GM19463 (cell line): ENCODE results near the gene SLFN14.
"Not testable (repeated sequence)": the region's sequence is repeated elsewhere in the genome, so short reads cannot be mapped to it uniquely, and the experiment has no call there.

Experiments used
- ATAC-seq: cut with Tn5 transposase; IDR thresholded peaks from one replicate; pipeline ENCODE4 v1.9.1; 2021; ENCODE audit warnings: mild to moderate bottlenecking, moderate library complexity; ENCODE audit not compliant: unreplicated experiment

SLFN14 gene

GRCh38 chr17:35560703-35561102 lies at the start of gene SLFN14:
Gene SLFN14 (minus strand): TSS chr17:35560819. CDS start chr17:35558062, 2,757 bp downstream.
- no peak for ATAC-seq

DNA sequence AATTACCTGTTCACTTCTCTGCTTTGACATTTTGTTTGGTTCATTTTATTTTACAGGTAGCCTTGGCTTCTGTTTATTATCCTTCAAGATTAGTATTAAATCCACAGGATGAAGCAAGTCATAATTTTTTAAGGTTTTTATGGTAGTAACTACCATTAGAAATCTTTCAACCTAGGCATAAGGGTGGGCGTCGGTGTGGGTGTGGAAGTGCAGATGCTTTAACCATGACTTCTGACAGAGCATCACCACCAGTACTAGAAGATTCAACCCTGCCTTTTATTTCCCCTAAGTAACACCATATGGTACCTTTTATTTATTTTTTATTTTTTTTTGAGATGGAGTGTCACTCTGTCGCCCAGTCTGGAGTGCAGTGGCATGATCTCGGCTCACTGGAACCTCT lies 49.2 kb upstream of the SLFN14 start:
- no peak for ATAC-seq

DNA sequence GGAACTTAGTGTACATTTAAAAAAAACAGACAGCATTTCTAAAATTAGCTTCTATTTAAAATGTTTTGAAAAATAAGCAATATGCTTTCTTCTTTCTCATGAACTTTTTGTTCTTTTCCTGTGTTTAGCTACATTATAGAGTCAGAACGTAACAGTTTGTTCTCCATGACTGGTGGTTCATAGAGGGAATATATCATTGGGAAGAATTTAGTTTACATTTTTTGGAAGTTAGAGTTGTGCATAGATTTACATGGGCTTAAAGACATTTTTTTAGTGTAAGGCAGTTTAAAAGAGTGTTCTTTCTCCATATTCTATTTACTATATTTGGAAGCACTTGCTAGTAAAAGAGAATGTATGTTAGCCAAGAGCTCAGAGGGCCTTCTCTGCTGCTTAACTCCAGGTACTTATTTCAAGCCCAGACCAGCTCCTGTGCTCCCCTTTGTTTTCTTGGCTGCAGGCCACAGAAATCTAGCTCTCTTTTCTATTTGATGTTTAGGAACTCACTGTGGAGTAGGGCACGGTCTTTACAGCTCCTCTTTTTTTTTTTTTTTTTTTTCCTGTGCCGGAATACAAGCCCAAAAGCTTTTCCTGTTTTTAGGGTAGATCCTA lies 46.7 kb upstream of the SLFN14 start:
- no peak for ATAC-seq

- no peak for ATAC-seq
Measured at GRCh38 chr17:35605678-35606077, 45.1 kb upstream of the SLFN14 start.

DNA sequence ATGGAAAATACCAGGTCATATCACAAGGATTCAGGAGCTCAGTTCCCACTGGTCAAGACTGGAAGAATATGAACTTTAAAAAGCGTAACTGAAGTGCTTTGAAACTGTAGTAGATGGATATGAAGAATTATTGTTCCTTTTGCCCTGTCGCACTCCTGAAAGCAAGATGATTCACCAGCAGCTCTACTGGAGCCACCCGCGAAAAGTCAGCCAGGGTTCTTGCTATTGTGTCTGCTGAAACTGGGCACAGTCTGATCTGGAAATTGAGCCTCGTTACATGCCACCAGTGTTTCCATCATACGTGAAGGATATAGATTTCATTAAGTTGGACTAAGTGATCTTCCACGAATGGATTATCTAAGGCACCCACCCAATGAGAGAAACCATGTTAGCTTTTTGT lies 43.1 kb upstream of the SLFN14 start:
- no peak for ATAC-seq

GRCh38 chr17:35597604-35598003 lies 37.0 kb upstream of the SLFN14 start:
- ATAC-seq = no peak

DNA sequence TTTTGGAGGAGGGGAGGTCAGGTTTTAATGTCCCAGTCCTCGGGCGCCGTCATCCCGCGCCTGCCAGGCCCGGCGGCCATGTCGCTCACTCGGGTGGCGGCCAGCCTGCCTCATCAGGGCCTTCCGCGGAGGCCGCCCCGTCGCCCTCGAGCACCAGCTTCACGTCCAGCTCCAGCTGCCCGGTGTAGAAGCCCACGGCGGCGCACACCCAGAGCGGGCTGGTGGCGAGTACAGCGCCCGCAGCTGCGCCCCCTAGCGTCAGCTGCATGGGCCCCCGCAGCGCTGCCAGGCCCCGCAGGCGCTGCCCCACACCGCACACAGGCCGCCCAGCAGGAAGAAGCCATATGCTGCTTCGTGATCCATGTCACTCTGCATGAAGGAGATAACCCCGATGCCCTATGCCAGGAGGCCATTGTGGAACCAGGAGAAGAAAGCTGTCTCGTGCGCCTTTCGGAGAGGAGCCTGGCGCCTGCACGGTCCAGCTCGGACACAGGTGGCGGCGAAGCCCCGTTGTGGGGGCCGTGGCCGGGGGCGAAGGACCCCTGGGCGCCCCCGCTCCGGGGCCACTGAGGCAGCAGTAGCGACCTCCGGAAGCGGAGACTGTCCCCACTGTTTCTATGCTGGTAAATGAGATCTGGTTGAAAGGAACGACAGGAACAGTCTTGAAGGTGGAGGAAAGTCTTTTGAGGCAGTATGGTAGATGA lies 36.1 kb upstream of the SLFN14 start:
- no peak for ATAC-seq

DNA sequence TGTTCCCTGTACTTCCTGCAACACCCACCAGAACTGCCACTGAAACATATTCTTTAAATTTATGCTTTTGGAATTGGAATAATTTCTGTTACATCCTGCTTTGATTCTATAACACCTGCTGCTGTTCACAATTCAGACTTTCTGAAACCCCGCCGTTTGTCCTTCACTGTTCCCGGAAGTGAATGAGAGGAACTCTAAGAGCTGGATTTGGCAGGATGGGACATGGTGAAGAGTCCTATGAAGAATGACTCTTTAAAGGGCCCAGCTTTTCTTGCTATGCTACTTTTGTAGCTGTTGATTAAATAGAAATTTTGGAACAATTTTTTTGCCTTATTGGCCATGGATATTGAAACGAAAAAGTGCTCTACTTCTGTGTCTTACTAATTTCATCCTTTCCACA lies 35.5 kb upstream of the SLFN14 start:
- no peak for ATAC-seq

DNA sequence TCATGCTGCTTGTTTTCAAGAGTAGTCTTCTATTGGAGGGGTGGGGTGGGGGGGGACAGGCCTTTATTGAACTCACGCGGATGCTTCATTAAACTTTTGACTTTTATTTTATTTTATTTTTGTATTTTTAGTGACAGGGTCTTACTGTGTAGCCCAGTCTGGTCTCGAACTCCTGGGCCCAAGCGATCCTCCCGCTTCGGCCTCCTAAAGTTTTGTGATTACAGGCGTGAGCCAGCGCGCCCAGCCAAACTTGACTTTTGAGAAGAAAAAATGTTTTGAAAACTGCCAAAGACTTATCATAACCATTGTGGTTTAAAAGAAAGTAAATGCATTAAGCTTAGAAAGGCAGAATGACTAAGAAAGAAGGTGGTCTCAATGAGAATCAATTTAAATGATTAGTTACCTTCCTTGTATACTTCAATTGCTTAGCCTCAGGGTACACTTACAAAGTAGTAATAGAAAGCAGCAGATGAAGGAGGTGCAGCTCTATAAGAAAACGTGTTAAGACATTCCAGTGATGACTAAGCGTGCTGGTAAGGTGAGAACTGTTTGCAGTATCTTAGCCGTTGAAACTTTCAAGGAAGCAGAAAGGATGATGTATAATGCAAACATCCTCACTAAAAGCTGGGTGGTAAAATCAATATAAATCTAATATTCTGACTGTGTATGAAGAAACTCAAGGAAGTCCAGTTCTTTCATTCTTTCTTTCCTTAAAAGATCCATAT lies 27.7 kb upstream of the SLFN14 start:
- ATAC-seq = no peak

DNA sequence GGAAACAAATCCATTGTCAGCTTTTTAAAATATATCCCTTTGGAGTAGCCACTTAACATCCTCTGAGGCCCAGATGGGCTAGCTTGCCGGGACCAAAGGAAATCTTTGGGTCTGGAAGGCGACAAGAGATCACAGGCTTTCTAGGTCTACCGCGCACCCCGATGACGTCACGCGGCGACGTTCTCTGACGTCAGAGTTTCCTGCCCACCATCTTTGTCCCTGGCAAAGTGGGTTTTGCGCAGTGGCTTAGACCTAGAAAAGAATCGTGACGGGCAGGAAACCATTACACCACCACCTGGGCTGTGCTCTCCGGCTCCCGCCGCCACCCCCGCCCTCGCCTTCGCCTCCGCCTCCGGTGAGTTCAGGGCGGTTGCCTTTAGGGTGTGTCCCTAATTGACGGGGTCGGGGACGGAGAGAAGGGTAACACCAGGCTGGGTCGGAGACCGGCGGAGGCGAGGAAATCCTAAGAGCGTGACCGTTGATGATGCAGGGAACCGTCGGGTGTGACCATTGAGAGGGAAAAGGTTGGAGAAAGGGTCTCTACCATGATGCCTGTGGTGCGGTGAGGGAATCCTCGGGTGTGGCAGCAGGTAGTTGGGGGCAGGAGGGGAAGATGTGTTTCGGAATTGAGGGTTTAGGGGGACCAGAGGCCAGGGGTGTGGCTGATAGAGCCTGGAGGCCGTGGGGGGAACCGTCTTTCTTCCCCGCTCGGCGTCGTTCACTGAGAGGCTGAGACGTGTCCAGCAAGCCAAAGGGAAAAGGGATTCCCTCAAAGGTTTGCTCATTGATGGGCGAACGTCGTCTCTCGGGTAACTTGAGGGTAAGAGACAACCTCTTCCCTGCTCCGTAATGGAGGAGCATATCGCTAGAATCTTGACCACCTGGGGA lies 26.7 kb upstream of the SLFN14 start, which contains the start of gene AP2B1:
TSS of gene AP2B1 (plus strand) at position 249 of the 888 bp plus-strand sequence. CDS start 6,709 bp downstream, outside the sequence.
- peak; percentile 93 for ATAC-seq

DNA sequence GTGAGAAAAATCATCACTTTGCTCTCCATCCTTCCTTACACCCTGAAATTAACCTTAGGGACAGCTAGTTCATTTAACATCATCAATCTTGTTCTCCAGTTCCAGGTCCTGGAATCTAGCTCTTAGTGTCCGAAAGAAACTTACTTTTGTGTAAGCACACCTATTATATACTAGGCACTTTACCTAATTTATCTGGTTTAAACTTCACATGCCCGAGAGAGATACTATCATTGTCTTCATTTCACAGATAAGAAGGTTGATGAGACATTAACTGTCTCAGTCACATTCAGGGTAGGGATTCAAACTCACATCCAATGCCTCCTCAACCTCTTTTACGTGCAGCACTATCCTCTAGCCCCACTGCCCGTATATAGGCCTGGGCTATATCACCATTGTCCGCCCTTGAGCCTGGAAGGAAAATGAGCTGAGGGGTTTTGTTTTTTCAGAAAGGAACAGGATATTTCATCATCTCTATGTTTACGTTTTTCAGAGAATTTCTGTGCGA lies 26.0 kb upstream of the SLFN14 start:
- no peak for ATAC-seq

- no peak for ATAC-seq
Measured at GRCh38 chr17:35584061-35584460, 23.4 kb upstream of the SLFN14 start.

GRCh38 chr17:35578929-35579432 lies 18.4 kb upstream of the SLFN14 start:
- ATAC-seq = no peak

GRCh38 chr17:35578197-35578928 lies 17.7 kb upstream of the SLFN14 start, which contains the start of gene PEX12:
Gene PEX12 (minus strand): TSS chr17:35578571. CDS start chr17:35578021, 550 bp downstream.
- ATAC-seq = peak; percentile 89

GRCh38 chr17:35577830-35578196 lies 17.2 kb upstream of the SLFN14 start:
- no peak for ATAC-seq

DNA sequence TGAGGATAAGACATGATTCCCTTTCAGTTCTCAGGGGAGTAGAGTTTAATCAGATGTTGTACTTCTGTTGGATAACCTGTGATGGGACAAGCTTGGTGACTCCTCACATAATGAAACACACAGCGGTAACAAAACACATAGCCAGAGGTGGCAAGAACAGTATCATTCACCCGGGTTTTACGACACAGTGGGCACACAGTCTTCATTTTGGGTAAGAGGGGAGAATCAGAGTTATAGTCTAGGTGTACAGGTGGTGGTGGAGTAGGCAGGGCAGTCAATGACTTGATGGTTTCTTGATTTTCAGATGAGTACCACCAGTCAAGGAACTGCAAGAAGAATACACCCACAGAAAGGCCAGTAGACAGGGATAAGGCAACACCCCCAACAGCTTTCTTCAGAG lies 15.1 kb upstream of the SLFN14 start:
- no peak for ATAC-seq

- no peak for ATAC-seq
Measured at GRCh38 chr17:35569405-35569804, 8.8 kb upstream of the SLFN14 start.

DNA sequence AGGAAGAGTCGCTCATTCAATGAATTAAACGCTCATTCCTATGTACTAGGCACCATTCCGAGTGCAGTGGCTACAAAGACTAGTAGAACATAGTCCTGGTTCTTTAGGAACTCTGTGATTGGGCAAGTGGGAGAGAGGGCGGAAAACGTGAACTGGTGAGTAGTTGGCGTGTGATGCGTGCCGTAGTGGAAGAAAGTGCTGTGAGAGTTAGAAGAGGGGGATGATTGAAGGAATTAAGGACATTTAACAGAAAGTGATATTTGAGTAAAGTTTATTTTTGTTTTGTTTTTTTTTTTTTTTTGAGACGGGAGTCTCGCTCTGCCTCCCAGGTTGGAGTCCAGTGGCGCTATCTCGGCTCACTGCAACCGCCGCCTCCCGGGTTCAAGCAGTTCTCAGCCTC lies 7.9 kb upstream of the SLFN14 start:
- ATAC-seq = no peak

DNA sequence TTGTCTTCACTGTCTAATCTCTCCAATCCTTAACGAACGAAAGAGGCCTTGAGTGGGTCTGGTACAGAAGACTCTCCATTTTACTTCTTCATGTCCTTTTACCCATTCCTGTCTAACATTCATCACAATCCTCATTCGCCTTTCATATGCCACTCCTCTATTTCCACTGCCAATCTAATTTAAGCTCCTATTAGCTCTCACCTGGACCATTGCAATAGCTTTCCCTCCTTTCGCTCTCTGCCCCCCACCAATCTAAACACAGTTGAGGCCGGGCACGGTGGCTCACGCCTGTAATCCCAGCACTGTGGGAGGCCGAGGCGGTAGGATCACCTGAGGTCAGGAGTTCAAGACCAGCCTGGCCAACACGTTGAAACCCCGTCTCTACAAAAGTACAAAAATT lies 6.3 kb upstream of the SLFN14 start:
- ATAC-seq = no peak

DNA sequence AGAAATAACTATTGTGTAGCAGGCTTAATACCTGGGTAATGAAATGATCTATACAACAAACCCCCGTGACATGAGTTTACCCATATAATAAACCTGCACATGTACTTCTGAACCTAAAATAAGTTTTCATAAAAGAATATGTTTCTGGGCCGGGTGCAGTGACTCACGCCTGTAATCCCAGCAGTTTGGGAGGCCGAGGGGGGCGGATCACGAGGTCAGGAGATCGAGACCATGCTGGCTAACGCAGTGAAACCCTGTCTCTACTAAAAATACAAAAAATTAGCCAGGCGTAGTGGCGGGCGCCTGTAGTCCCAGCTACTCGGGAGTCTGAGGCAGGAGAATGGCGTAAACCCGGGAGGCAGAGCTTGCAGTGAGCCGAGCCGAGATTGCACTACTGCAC lies 2.6 kb upstream of the SLFN14 start:
- not testable (repeated sequence) for ATAC-seq
